Fibroblast of mammary gland (primary cell): ENCODE data around the gene RAP2A.

Source experiments
- DNase-seq: peaks from one replicate; pipeline ENCODE4 v3.0.0-alpha.2; 2010; ENCODE audit warnings: low read depth
- H3K4me3 ChIP-seq: 2 replicates; pipeline ENCODE4 v1.5.1; 2011; ENCODE audit warnings: low read depth, mild to moderate bottlenecking, low read length, moderate library complexity; ENCODE audit not compliant: control insufficient read depth
- CTCF ChIP-seq: conservative IDR thresholded peaks from 2 replicates; pipeline ENCODE4 v1.5.1; 2011; ENCODE audit warnings: low read depth, low read length, inconsistent platforms; ENCODE audit not compliant: control insufficient read depth, insufficient read depth

Gene RAP2A

GRCh38 chr13:97397267-97397666 is 36.7 kb upstream of the RAP2A start:
- no peak for TF ChIP-seq CTCF
- DNase-seq = no peak
- no peak overlapping the region for H3K4me3 ChIP-seq

GRCh38 chr13:97401421-97401820 is 32.5 kb upstream of the RAP2A start:
- DNase-seq = no peak
- no peak for TF ChIP-seq CTCF
- H3K4me3 ChIP-seq = no peak overlapping the region

GRCh38 chr13:97403893-97404750 is 29.8 kb upstream of the RAP2A start:
- peak; percentile 25 for DNase-seq
- no peak for TF ChIP-seq CTCF
- H3K4me3 ChIP-seq = no peak overlapping the region

- DNase-seq = no peak
- TF ChIP-seq CTCF = no peak
- H3K4me3 ChIP-seq = no peak overlapping the region
These were observed 26.4 kb upstream of the RAP2A start for GRCh38 chr13:97407540-97407939.

- no peak for DNase-seq
- TF ChIP-seq CTCF = no peak
- H3K4me3 ChIP-seq = no peak overlapping the region
These were observed 25.0 kb upstream of the RAP2A start for GRCh38 chr13:97408938-97409337.

- H3K4me3 ChIP-seq = no peak overlapping the region
- no peak for TF ChIP-seq CTCF
- DNase-seq = no peak
These were observed 22.0 kb upstream of the RAP2A start for GRCh38 chr13:97411984-97412383.

- no peak overlapping the region for H3K4me3 ChIP-seq
- no peak for DNase-seq
- no peak for TF ChIP-seq CTCF
These were observed 20.3 kb upstream of the RAP2A start for GRCh38 chr13:97413694-97414093.
